ENCODE measurements around the gene DGLUCY.
"Not testable (repeated sequence)": the region's sequence is repeated elsewhere in the genome, so short reads cannot be mapped to it uniquely, and the experiment has no call there.

DGLUCY gene

GRCh38 chr14:91090743-91091142 is 23.1 kb upstream of the DGLUCY start:
- Histone ChIP-seq H3K4me1 (ENCODE audit: control insufficient read depth, low read length) (no peaks in the 10 kb centered on the region), H3K36me3 (ENCODE audit: control insufficient read depth, low read length) (no peaks in the 10 kb centered on the region), H3K9me2 (replicated peaks; ENCODE audit: control insufficient read depth, low read length) (no peaks in the 10 kb centered on the region), H3K9me3 (ENCODE audit: control insufficient read depth, insufficient read depth, low read length) (no peaks in the 10 kb centered on the region), H3K4me2 (ENCODE audit: low read length) (no peak overlapping the region), H3F3A (ENCODE audit: control insufficient read depth, insufficient read depth) (no peaks in the 10 kb centered on the region), H3K27me3 (ENCODE audit: control insufficient read depth, low read length) (no peaks in the 10 kb centered on the region; the same call in 1 of the 2 replicates), H3K4me3 (ENCODE audit: low read length) (no peak overlapping the region), H3K79me2 (ENCODE audit: control insufficient read depth, low read length) (no peaks in the 10 kb centered on the region), H3K27ac (ENCODE audit: low read depth, low read length) (no peak overlapping the region), H4K20me1 (ENCODE audit: control insufficient read depth, insufficient read depth, low read depth, low read length) (no peaks in the 10 kb centered on the region)
- no peak for TF ChIP-seq CTCF (IDR thresholded peaks at IDR 0.05; ENCODE audit: low read depth, low read length, poor library complexity, severe bottlenecking)
- no peak for TF ChIP-seq EZH2phosphoT487 (IDR thresholded peaks at IDR 0.05; ENCODE audit: borderline replicate concordance, low read length)

- TF ChIP-seq EZH2phosphoT487 (IDR thresholded peaks at IDR 0.05; ENCODE audit: borderline replicate concordance, low read length) (no peak), CTCF (IDR thresholded peaks at IDR 0.05; ENCODE audit: low read depth, low read length, poor library complexity, severe bottlenecking) (no peak)
Measured at GRCh38 chr14:91092073-91092472, 21.8 kb upstream of the DGLUCY start.

GRCh38 chr14:91093743-91094472 is 20.0 kb upstream of the DGLUCY start:
- H3K4me3 ChIP-seq (ENCODE audit: low read length); H3K4me2 ChIP-seq (ENCODE audit: low read length); H3K4me1 ChIP-seq (ENCODE audit: control insufficient read depth, low read length); H3F3A ChIP-seq (ENCODE audit: control insufficient read depth, insufficient read depth); H4K20me1 ChIP-seq (ENCODE audit: control insufficient read depth, insufficient read depth, low read depth, low read length); H3K27me3 ChIP-seq (ENCODE audit: control insufficient read depth, low read length); H3K9me3 ChIP-seq (ENCODE audit: control insufficient read depth, insufficient read depth, low read length); H3K79me2 ChIP-seq (ENCODE audit: control insufficient read depth, low read length); H3K27ac ChIP-seq (ENCODE audit: low read depth, low read length); H3K36me3 ChIP-seq (ENCODE audit: control insufficient read depth, low read length); H3K9me2 ChIP-seq (replicated peaks; ENCODE audit: control insufficient read depth, low read length): not testable (repeated sequence)

More at GRCh38 chr14:91092073-91092472, 21.8 kb upstream of the DGLUCY start:
- H3K4me2 ChIP-seq (ENCODE audit: low read length), result no peak overlapping the region
- no peak overlapping the region for H3K4me3 ChIP-seq (ENCODE audit: low read length)
- H3K9me2 ChIP-seq (replicated peaks; ENCODE audit: control insufficient read depth, low read length), result no peaks in the 10 kb centered on the region
- no peaks in the 10 kb centered on the region; the same call in 1 of the 2 replicates for H3K27me3 ChIP-seq (ENCODE audit: control insufficient read depth, low read length)
- H4K20me1 ChIP-seq (ENCODE audit: control insufficient read depth, insufficient read depth, low read depth, low read length), result no peaks in the 10 kb centered on the region
- H3K9me3 ChIP-seq (ENCODE audit: control insufficient read depth, insufficient read depth, low read length), result no peaks in the 10 kb centered on the region
- H3F3A ChIP-seq (ENCODE audit: control insufficient read depth, insufficient read depth), result no peaks in the 10 kb centered on the region
- H3K36me3 ChIP-seq (ENCODE audit: control insufficient read depth, low read length), result no peaks in the 10 kb centered on the region
- no peaks in the 10 kb centered on the region for H3K79me2 ChIP-seq (ENCODE audit: control insufficient read depth, low read length)
- H3K4me1 ChIP-seq (ENCODE audit: control insufficient read depth, low read length), result no peaks in the 10 kb centered on the region
- no peak overlapping the region for H3K27ac ChIP-seq (ENCODE audit: low read depth, low read length)

- no peaks in the 10 kb centered on the region for H3K79me2 ChIP-seq (ENCODE audit: control insufficient read depth, low read length)
- peaks cover 10% of the 10 kb centered on the region for H3K27me3 ChIP-seq (ENCODE audit: control insufficient read depth, low read length)
- no peaks in the 10 kb centered on the region for H3K9me3 ChIP-seq (ENCODE audit: control insufficient read depth, insufficient read depth, low read length)
- no peaks in the 10 kb centered on the region for H4K20me1 ChIP-seq (ENCODE audit: control insufficient read depth, insufficient read depth, low read depth, low read length)
- no peak overlapping the region for H3K27ac ChIP-seq (ENCODE audit: low read depth, low read length)
- no peaks in the 10 kb centered on the region for H3F3A ChIP-seq (ENCODE audit: control insufficient read depth, insufficient read depth)
- H3K4me3 ChIP-seq (ENCODE audit: low read length), result no peak overlapping the region
- TF ChIP-seq CTCF (IDR thresholded peaks at IDR 0.05; ENCODE audit: low read depth, low read length, poor library complexity, severe bottlenecking), result no peak
- TF ChIP-seq EZH2phosphoT487 (IDR thresholded peaks at IDR 0.05; ENCODE audit: borderline replicate concordance, low read length), result no peak
- H3K4me1 ChIP-seq (ENCODE audit: control insufficient read depth, low read length), result no peaks in the 10 kb centered on the region
- no peaks in the 10 kb centered on the region for H3K9me2 ChIP-seq (replicated peaks; ENCODE audit: control insufficient read depth, low read length)
- H3K36me3 ChIP-seq (ENCODE audit: control insufficient read depth, low read length), result no peaks in the 10 kb centered on the region
- no peak overlapping the region for H3K4me2 ChIP-seq (ENCODE audit: low read length)
Measured at GRCh38 chr14:91094772-91095171, 19.1 kb upstream of the DGLUCY start.
